Mucosa of descending colon (tissue), 3 donors: ENCODE data around the gene CEP152. TPM values are rescaled to one million over a fixed set of nuclear protein-coding genes. Genes with fewer than 3 reads are reported as not detected.

Experiments used
- ATAC-seq: fragments of 200-7000 bp; cut with Tn5 transposase; one replicate; pipeline ENCODE4 v1.9.1; 2020; ENCODE audit warnings: mild to moderate bottlenecking, moderate library complexity
- DNase-seq, 3 donors: peaks; one replicate each; pipeline ENCODE4 v3.0.0-alpha.2; 2020
- H3K36me3 ChIP-seq: fragments of 200-600 bp; one replicate; pipeline ENCODE4 v1.8.0; 2021; ENCODE audit warnings: low read depth, mild to moderate bottlenecking
- H3K4me1 ChIP-seq: fragments of 200-600 bp; one replicate; pipeline ENCODE4 v1.8.0; 2021; ENCODE audit warnings: low read depth, mild to moderate bottlenecking
- H3K4me3 ChIP-seq: fragments of 200-600 bp; one replicate; pipeline ENCODE4 v1.8.0; 2021; ENCODE audit warnings: mild to moderate bottlenecking
- H3K9me3 ChIP-seq: fragments of 200-600 bp; one replicate; pipeline ENCODE4 v1.8.0; 2021; ENCODE audit warnings: mild to moderate bottlenecking
- CTCF ChIP-seq: fragments of 200-600 bp; IDR thresholded peaks from one replicate; pipeline ENCODE4 v1.8.0; 2022; ENCODE audit warnings: antibody characterized with exemption, mild to moderate bottlenecking
- intact Hi-C, 2 donors: fragments of 100-400 bp; cut with DNase I in 1 of 2; cut with micrococcal nuclease in 1 of 2; formaldehyde crosslinking; loops; one replicate each; pipeline versions ENCODE4 v1.11.0 to v1.11.1; 2022; cut with DNase I, micrococcal nuclease
- total RNA-seq, 3 donors: library from RNA; stranded (reverse); fragmentation: NEBNext Ultra II Directional in 2 of 3; extraction: Animal tissue kit (Norgen Biotek cat#: 25700) in 2 of 3; gene quantifications; one replicate each; pipeline versions ENCODE4 v1.2.1 to v1.2.4, GENCODE V29; 2021 to 2023
- donor health status: DM: no; HTN: no; CAD: no; lungs with moderate emphysema.
- donor health status: DM: no; HTN: no; CAD: no.
- donor health status: DM: no; HTN: yes; CAD: no.

CEP152 gene
- total RNA-seq, 3 donors from 2014 or later = 7.0 to 9.4 (median 7.8) TPM

- no peaks in the 10 kb centered on the region for H3K36me3 ChIP-seq
- ATAC-seq (no peak), DNase-seq (no peak)
- no peaks in the 10 kb centered on the region for H3K9me3 ChIP-seq
- TF ChIP-seq CTCF = no peak
- intact Hi-C loops = no loop called here
- no peak overlapping the region for H3K4me3 ChIP-seq
- H3K4me1 ChIP-seq = no peaks in the 10 kb centered on the region
These were observed 108.2 kb downstream of the CEP152 start for GRCh38 chr15:48702569-48703236.

GRCh38 chr15:48696627-48697312 lies 114.1 kb downstream of the CEP152 start:
- ATAC-seq (no peak), DNase-seq (no peak)
- intact Hi-C loops = no loop called here
- TF ChIP-seq CTCF = no peak
- Histone ChIP-seq H3K4me1 (no peaks in the 10 kb centered on the region), H3K9me3 (no peaks in the 10 kb centered on the region), H3K36me3 (no peaks in the 10 kb centered on the region), H3K4me3 (no peak overlapping the region)

GRCh38 chr15:48695827-48696573 lies 114.9 kb downstream of the CEP152 start:
- TF ChIP-seq CTCF = no peak
- intact Hi-C loops = no loop called here
- DNase-seq (no peak), ATAC-seq (no peak)
- Histone ChIP-seq H3K9me3 (no peaks in the 10 kb centered on the region), H3K4me3 (no peak overlapping the region), H3K36me3 (no peaks in the 10 kb centered on the region), H3K4me1 (no peaks in the 10 kb centered on the region)

GRCh38 chr15:48695088-48695826 lies 115.6 kb downstream of the CEP152 start:
- H3K9me3 ChIP-seq = no peaks in the 10 kb centered on the region
- no peaks in the 10 kb centered on the region for H3K36me3 ChIP-seq
- no peaks in the 10 kb centered on the region for H3K4me1 ChIP-seq
- no peak overlapping the region for H3K4me3 ChIP-seq
- ATAC-seq (no peak), DNase-seq (no peak)
- intact Hi-C loops = no loop called here
- TF ChIP-seq CTCF = no peak

- Histone ChIP-seq H3K4me3 (no peak overlapping the region), H3K36me3 (no peaks in the 10 kb centered on the region), H3K9me3 (no peaks in the 10 kb centered on the region), H3K4me1 (no peaks in the 10 kb centered on the region)
- no peak for ATAC-seq
- TF ChIP-seq CTCF = no peak
- intact Hi-C loops = no loop called here
- no peak for DNase-seq
These were observed 117.4 kb downstream of the CEP152 start for GRCh38 chr15:48693484-48693883.
